ENCODE results near the gene NOC4L. TPM values are rescaled to one million over a fixed set of nuclear protein-coding genes. Genes with fewer than 3 reads are reported as not detected.

The NOC4L gene
- polyA plus RNA-seq, 1 experiment: 8.1 TPM

GRCh38 chr12:132108211-132108832, 35.9 kb upstream of the NOC4L start:
- ChIA-PET CTCF (no interaction called here), POLR2A (no interaction called here)
- no peak for DNase-seq (ENCODE audit: low read depth)
- Histone ChIP-seq H3K4me3 (ENCODE audit: low read depth, low read length) (no peak overlapping the region), H3K36me3 (ENCODE audit: control insufficient read depth, insufficient read depth, low read length) (peaks cover 14% of the 10 kb centered on the region), H3K27me3 (ENCODE audit: control insufficient read depth, insufficient read depth, low read length) (no peaks in the 10 kb centered on the region)
- TF ChIP-seq, protein P1, sequence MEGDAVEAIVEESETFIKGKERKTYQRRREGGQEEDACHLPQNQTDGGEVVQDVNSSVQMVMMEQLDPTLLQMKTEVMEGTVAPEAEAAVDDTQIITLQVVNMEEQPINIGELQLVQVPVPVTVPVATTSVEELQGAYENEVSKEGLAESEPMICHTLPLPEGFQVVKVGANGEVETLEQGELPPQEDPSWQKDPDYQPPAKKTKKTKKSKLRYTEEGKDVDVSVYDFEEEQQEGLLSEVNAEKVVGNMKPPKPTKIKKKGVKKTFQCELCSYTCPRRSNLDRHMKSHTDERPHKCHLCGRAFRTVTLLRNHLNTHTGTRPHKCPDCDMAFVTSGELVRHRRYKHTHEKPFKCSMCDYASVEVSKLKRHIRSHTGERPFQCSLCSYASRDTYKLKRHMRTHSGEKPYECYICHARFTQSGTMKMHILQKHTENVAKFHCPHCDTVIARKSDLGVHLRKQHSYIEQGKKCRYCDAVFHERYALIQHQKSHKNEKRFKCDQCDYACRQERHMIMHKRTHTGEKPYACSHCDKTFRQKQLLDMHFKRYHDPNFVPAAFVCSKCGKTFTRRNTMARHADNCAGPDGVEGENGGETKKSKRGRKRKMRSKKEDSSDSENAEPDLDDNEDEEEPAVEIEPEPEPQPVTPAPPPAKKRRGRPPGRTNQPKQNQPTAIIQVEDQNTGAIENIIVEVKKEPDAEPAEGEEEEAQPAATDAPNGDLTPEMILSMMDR (IDR thresholded peaks at IDR 0.05; ENCODE audit: insufficient read depth, low read depth, low read length): no peak

DNA sequence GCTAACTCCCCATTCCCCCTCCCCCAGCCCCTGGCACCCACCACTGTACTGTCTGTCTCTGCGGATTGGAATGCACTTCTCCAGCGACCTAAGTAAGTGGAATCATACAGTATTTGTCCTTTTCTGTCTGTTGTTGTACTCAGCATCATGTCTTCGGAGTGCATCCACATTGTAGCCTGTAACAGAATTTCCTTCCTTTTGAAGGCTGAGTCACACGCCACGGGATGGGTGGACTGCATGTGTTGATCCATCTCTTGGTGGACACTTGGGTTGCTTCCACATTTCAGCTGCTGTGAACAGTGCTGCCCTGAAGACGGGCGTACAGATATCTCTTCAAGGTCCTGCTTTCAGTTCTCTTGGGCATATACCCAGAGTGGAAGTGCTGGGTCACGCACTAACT, 34.5 kb upstream of the NOC4L start:
- no peak for DNase-seq (ENCODE audit: low read depth)
- TF ChIP-seq, protein P1 (IDR thresholded peaks at IDR 0.05; ENCODE audit: insufficient read depth, low read depth, low read length): no peak
- ChIA-PET POLR2A (no interaction called here), CTCF (no interaction called here)
- peaks cover 20% of the 10 kb centered on the region for H3K36me3 ChIP-seq (ENCODE audit: control insufficient read depth, insufficient read depth, low read length)
- no peaks in the 10 kb centered on the region for H3K27me3 ChIP-seq (ENCODE audit: control insufficient read depth, insufficient read depth, low read length)
- no peak overlapping the region for H3K4me3 ChIP-seq (ENCODE audit: low read depth, low read length)

DNA sequence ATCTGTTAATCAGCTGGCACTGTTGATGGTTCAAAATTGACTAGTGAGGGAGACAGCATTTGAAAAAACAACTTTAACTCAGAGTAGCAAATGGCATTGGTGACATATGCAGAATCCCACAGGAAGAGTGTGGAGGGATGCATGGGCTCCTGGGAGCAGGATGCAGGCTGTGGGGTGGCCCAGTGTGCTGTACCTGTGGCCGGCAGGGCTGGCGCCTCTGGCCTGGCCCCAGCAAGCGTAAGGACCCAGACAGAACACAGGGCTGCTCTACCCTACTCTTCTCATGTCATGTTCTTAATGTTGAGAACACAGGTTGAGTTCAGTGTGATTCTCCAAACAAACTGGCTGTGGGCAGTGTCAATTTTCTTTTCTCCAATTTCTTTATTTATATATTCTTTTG, 33.6 kb upstream of the NOC4L start:
- ChIA-PET CTCF (no interaction called here), POLR2A (no interaction called here)
- no peak for DNase-seq (ENCODE audit: low read depth)
- no peak overlapping the region for H3K4me3 ChIP-seq (ENCODE audit: low read depth, low read length)
- TF ChIP-seq, protein P1 (IDR thresholded peaks at IDR 0.05; ENCODE audit: insufficient read depth, low read depth, low read length): no peak
- H3K27me3 ChIP-seq (ENCODE audit: control insufficient read depth, insufficient read depth, low read length): no peaks in the 10 kb centered on the region
- H3K36me3 ChIP-seq (ENCODE audit: control insufficient read depth, insufficient read depth, low read length): peaks cover 26% of the 10 kb centered on the region

GRCh38 chr12:132111654-132112304, 32.5 kb upstream of the NOC4L start:
- peaks cover 27% of the 10 kb centered on the region for H3K36me3 ChIP-seq (ENCODE audit: control insufficient read depth, insufficient read depth, low read length)
- POLR2A ChIA-PET: no interaction called here

GRCh38 chr12:132114667-132115066, 29.6 kb upstream of the NOC4L start:
- H3K36me3 ChIP-seq (ENCODE audit: control insufficient read depth, insufficient read depth, low read length): peaks cover 26% of the 10 kb centered on the region
- ChIA-PET POLR2A (no interaction called here), CTCF (interaction anchor here (1.0 kb wide), 1 partner anchor 16 kb away, joined by 5 read pairs; no protein-coding TSS in a partner anchor)
- no peak overlapping the region for H3K4me3 ChIP-seq (ENCODE audit: low read depth, low read length)
- no peak for DNase-seq (ENCODE audit: low read depth)
- TF ChIP-seq, protein P1 (IDR thresholded peaks at IDR 0.05; ENCODE audit: insufficient read depth, low read depth, low read length): no peak
- no peaks in the 10 kb centered on the region for H3K27me3 ChIP-seq (ENCODE audit: control insufficient read depth, insufficient read depth, low read length)

More at GRCh38 chr12:132111654-132112304, 32.5 kb upstream of the NOC4L start:
- CTCF ChIA-PET: interaction anchor here (0.9 kb wide), 1 partner anchor 9 kb away, joined by 3 read pairs; no protein-coding TSS in a partner anchor
- TF ChIP-seq, protein P1 (IDR thresholded peaks at IDR 0.05; ENCODE audit: insufficient read depth, low read depth, low read length): no peak
- Histone ChIP-seq H3K27me3 (ENCODE audit: control insufficient read depth, insufficient read depth, low read length) (no peaks in the 10 kb centered on the region), H3K4me3 (ENCODE audit: low read depth, low read length) (no peak overlapping the region)
- DNase-seq (ENCODE audit: low read depth): no peak
